ENCODE results near the gene ARHGEF28. TPM values are rescaled to one million over a fixed set of nuclear protein-coding genes. Genes with fewer than 3 reads are reported as not detected.

The ARHGEF28 gene
- total RNA-seq, 2 experiments from 2014 or later, result not detected

- TF ChIP-seq, protein P1, sequence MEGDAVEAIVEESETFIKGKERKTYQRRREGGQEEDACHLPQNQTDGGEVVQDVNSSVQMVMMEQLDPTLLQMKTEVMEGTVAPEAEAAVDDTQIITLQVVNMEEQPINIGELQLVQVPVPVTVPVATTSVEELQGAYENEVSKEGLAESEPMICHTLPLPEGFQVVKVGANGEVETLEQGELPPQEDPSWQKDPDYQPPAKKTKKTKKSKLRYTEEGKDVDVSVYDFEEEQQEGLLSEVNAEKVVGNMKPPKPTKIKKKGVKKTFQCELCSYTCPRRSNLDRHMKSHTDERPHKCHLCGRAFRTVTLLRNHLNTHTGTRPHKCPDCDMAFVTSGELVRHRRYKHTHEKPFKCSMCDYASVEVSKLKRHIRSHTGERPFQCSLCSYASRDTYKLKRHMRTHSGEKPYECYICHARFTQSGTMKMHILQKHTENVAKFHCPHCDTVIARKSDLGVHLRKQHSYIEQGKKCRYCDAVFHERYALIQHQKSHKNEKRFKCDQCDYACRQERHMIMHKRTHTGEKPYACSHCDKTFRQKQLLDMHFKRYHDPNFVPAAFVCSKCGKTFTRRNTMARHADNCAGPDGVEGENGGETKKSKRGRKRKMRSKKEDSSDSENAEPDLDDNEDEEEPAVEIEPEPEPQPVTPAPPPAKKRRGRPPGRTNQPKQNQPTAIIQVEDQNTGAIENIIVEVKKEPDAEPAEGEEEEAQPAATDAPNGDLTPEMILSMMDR (conservative IDR thresholded peaks at IDR 0.05; ENCODE audit: low read length), result no peak
- TF ChIP-seq EZH2phosphoT487 (IDR thresholded peaks at IDR 0.05; ENCODE audit: borderline replicate concordance, low read depth, low read length), result no peak
- POLR2A ChIA-PET, result no interaction called here
Observed at GRCh38 chr5:73808911-73809310, 182.9 kb downstream of the ARHGEF28 start.

GRCh38 chr5:73810429-73810828 lies 184.4 kb downstream of the ARHGEF28 start:
- H3K27ac ChIP-seq (ENCODE audit: low read depth, low read length, poor library complexity, severe bottlenecking), result no peak overlapping the region
- no peaks in the 10 kb centered on the region for H3K79me2 ChIP-seq (ENCODE audit: insufficient read depth, low read depth, low read length)
- H2AFZ ChIP-seq (ENCODE audit: low read length), result no peak overlapping the region
- H3K36me3 ChIP-seq (ENCODE audit: insufficient read depth, low read length), result no peaks in the 10 kb centered on the region
- no peaks in the 10 kb centered on the region for H3K9me3 ChIP-seq (ENCODE audit: low read length)
- TF ChIP-seq EZH2phosphoT487 (IDR thresholded peaks at IDR 0.05; ENCODE audit: borderline replicate concordance, low read depth, low read length), result no peak
- TF ChIP-seq, protein P1 (conservative IDR thresholded peaks at IDR 0.05; ENCODE audit: low read length), result no peak
- intact Hi-C loops (cut with micrococcal nuclease; ENCODE audit: unreplicated experiment), result no loop called here
- no peak overlapping the region for H3K4me3 ChIP-seq (ENCODE audit: low read depth, low read length, poor library complexity, severe bottlenecking)
- H3K9me2 ChIP-seq (ENCODE audit: insufficient read depth, low read length), result no peaks in the 10 kb centered on the region
- no peaks in the 10 kb centered on the region for H4K20me1 ChIP-seq (ENCODE audit: insufficient read depth, low read length)
- no peak for DNase-seq (ENCODE audit: low spot score)
- H3K4me1 ChIP-seq (ENCODE audit: insufficient read depth, low read length, poor library complexity, severe bottlenecking), result no peaks in the 10 kb centered on the region
- BruUV-seq (replicated peaks), result no TSS peak
- ChIA-PET CTCF (ENCODE audit: unreplicated experiment) (no interaction called here), POLR2A (no interaction called here)
- H3K4me2 ChIP-seq (ENCODE audit: low read length), result no peak overlapping the region

More at GRCh38 chr5:73808911-73809310, 182.9 kb downstream of the ARHGEF28 start:
- H3K36me3 ChIP-seq (ENCODE audit: insufficient read depth, low read length), result no peaks in the 10 kb centered on the region
- intact Hi-C loops (cut with micrococcal nuclease; ENCODE audit: unreplicated experiment), result no loop called here
- H3K4me1 ChIP-seq (ENCODE audit: insufficient read depth, low read length, poor library complexity, severe bottlenecking), result no peaks in the 10 kb centered on the region
- no peaks in the 10 kb centered on the region for H4K20me1 ChIP-seq (ENCODE audit: insufficient read depth, low read length)
- no peaks in the 10 kb centered on the region for H3K9me3 ChIP-seq (ENCODE audit: low read length)
- no peak overlapping the region for H3K27ac ChIP-seq (ENCODE audit: low read depth, low read length, poor library complexity, severe bottlenecking)
- no peaks in the 10 kb centered on the region for H3K9me2 ChIP-seq (ENCODE audit: insufficient read depth, low read length)
- BruUV-seq (replicated peaks), result no TSS peak
- no peak overlapping the region for H2AFZ ChIP-seq (ENCODE audit: low read length)
- no peak overlapping the region for H3K4me3 ChIP-seq (ENCODE audit: low read depth, low read length, poor library complexity, severe bottlenecking)
- no peak overlapping the region for H3K4me2 ChIP-seq (ENCODE audit: low read length)
- CTCF ChIA-PET (ENCODE audit: unreplicated experiment), result no interaction called here
- no peaks in the 10 kb centered on the region for H3K79me2 ChIP-seq (ENCODE audit: insufficient read depth, low read depth, low read length)
- DNase-seq (ENCODE audit: low spot score), result no peak

DNA sequence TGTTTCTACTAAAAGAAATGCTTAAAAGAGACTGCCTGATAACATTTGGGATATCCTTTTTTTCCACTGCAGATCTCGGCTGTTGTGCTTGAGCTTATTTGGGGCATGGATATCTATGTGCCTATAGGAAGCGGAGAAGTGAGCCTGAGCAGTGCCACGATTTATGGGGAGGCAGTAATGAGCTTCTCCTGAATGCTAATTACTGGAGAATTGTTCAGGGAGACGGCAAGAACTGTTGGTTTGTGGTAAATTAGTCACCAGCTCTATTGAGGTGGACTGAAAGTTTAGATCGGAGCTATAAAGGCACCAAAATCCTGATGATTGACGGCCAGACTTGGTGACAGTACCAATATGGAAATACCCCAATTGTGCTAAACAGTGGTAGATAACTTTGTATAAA lies 186.5 kb downstream of the ARHGEF28 start:
- Histone ChIP-seq H4K20me1 (ENCODE audit: insufficient read depth, low read length) (no peaks in the 10 kb centered on the region), H3K79me2 (ENCODE audit: insufficient read depth, low read depth, low read length) (no peaks in the 10 kb centered on the region), H3K9me2 (ENCODE audit: insufficient read depth, low read length) (no peaks in the 10 kb centered on the region), H2AFZ (ENCODE audit: low read length) (no peak overlapping the region), H3K4me2 (ENCODE audit: low read length) (no peak overlapping the region), H3K4me1 (ENCODE audit: insufficient read depth, low read length, poor library complexity, severe bottlenecking) (no peaks in the 10 kb centered on the region), H3K36me3 (ENCODE audit: insufficient read depth, low read length) (no peaks in the 10 kb centered on the region), H3K4me3 (ENCODE audit: low read depth, low read length, poor library complexity, severe bottlenecking) (no peak overlapping the region), H3K27ac (ENCODE audit: low read depth, low read length, poor library complexity, severe bottlenecking) (no peak overlapping the region), H3K9me3 (ENCODE audit: low read length) (no peaks in the 10 kb centered on the region)
- CTCF ChIA-PET (ENCODE audit: unreplicated experiment), result no interaction called here
- TF ChIP-seq EZH2phosphoT487 (IDR thresholded peaks at IDR 0.05; ENCODE audit: borderline replicate concordance, low read depth, low read length), result no peak
- TF ChIP-seq, protein P1 (conservative IDR thresholded peaks at IDR 0.05; ENCODE audit: low read length), result no peak
- intact Hi-C loops (cut with micrococcal nuclease; ENCODE audit: unreplicated experiment), result no loop called here
- POLR2A ChIA-PET, result no interaction called here
- no peak for DNase-seq (ENCODE audit: low spot score)
- BruUV-seq (replicated peaks), result no TSS peak

Data from OCI-LY7 (cell line).